HG03521 (cell line): ENCODE data around the gene ATG5.
"Not testable (repeated sequence)": the region's sequence is repeated elsewhere in the genome, so short reads cannot be mapped to it uniquely, and the experiment has no call there.

Source experiments
- ATAC-seq: cut with Tn5 transposase; IDR thresholded peaks from one replicate; pipeline ENCODE4 v1.9.1; 2021; ENCODE audit warnings: mild to moderate bottlenecking, moderate library complexity; ENCODE audit not compliant: unreplicated experiment

The ATG5 gene

DNA sequence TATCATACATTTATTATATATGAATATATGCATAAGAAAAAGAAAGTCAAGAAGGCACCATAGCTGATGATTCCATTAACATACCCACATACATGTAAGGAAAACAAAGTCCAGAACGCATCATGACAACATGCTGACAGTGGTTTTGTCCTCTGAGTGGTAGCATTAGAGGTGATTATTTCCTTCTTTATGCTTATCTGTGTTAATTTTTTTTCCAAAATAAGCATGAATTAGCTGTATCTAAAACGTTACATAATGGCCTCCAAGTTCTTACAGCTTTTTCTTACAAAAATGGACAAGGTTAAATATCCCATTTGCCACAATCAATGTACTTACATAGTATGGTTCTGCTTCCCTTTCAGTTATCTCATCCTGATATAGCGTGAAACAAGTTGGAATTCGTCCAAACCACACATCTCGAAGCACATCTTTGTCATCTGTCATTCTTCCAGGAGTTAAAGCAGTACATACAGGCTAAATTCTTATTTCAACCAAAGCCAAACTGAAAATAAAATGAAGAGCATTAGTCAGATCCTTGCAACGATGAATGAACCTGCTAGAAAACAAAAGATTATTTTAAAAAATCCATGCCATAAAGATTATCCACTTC, 9.7 kb downstream of the ATG5 start:
- no peak for ATAC-seq

DNA sequence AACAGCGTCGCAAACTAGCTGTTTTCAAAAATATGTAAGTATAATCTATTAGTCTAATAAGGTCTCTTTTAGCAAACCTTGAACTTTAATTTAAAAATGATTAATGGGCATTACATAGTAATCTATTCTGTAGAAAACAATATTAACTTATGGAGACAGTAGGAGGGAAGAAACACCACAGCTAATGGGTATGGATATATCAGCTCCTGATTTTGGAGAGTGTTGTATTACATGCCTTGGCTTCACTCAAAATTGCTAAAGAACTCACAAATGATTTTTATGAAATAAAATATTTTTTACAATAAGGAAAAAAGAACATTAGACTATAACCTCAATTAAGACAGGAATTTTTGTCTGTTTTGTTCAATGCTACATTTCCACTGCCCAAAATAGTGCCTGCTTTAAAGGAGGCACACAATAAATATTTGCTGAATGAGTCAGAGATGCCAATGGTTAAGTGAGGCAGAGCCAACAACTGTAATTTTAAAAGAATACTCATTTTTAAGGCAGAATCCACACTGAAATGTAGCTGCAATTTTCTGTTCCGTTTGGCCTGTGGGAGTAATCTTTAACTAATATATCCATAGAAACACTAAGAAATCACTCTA, 15.7 kb downstream of the ATG5 start:
- ATAC-seq, result no peak

DNA sequence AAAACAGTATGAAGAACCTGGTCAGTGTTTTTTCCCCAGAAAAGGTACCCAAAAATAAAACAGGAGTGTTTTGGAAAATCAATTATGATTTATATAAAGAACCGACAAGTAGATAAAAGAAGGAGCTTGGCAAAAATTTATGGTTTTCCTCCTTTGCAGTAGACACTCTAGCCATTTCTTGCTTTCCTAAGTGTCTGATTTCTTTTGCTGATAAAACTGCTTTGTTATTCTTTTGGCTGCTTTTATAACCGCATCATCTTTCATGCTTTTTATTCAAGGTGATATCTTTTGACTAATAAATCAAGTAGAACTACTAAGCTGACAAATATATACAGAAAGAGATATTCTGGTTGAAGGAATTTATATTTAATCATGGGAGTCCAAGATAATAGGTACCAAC, 16.6 kb downstream of the ATG5 start:
- no peak for ATAC-seq

DNA sequence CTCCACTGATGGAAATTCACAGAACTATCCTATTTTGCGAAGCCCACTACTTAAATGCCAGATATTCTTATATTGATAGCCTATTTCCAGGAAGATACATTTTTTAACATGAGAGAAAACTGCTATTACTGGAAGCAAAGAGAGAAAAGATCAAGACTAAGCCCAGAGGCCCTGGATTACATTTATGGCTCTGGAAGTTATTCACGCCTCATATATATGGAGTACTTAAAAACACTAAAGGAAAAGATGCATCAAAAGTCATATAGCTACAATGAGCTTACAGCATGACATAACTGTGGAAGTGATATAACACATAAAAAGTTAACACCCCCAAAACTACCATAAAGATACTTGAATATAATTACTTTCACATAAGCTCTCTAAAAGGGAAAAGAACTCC, 19.8 kb downstream of the ATG5 start:
- no peak for ATAC-seq

- no peak for ATAC-seq
These were observed 24.6 kb downstream of the ATG5 start for GRCh38 chr6:106300944-106301343.

DNA sequence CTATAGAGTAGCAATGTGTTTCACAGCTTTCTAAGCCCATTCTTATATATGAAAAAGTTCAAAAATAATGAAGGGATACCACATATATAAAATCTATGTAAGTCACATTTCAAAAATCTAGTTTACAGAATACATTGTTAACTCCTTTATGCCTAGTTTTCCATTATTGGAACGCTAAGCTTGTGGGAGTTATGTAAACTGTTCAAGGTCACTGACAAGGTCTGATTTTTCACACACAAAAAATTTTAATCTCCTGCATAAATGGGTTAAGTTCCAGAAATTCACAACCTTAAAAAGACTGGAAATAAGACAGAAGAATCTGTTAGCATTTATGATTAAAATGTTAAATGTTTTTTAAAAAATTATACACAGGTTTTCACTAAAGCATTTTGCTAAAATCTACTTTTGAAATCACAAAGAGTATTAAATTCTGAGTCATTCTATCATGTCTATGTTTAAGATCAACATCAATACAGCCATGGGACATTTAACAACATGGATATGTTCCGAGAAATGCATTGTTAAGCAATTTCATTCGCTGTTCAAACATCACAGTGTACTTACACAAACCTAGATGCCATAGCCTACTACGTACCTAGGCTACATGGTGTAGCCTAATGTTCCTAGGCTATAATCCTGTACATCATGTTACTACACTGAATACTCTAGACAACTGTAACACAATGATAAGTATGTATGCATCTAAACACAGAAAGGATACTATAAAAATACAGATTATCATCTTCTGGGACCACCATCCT, 25.4 kb downstream of the ATG5 start:
- no peak for ATAC-seq

DNA sequence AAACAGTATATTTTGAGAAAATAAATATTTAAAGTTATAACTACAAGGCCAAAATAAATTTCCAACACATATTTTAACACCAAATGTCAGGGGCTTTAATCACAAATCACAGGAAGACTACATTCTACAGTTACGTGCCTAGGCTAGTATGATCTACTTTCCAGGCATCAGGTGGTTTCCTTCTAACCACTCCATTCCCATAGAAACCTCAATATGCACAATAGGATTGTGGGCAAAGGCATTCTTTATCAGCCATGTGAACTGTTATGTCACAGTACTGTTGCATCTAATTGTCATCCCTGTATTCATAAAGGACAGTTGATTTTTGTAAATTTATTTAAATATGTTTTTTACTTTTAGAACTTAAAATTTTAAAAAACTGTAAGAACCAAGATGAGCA, 32.4 kb downstream of the ATG5 start:
- ATAC-seq, result no peak

DNA sequence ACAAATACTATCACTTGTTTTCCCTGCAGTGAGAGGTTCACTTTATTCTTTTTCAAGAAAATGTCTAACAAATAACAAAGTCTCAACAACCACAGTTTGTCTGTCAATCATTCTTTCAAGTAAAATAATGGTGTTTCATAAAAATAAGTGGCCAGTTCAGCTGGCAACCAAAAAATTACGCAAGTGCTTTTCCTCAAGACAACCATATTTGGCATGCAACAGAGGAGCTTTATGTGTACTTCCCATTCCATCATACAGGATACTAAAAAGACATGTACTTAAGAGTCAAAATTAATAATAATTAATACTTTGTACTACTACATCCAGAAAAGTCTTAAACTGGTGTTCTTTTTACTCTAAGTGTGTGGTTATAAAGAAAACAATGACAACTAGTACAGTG, 34.6 kb downstream of the ATG5 start:
- no peak for ATAC-seq

- ATAC-seq, result no peak
These were observed 35.5 kb downstream of the ATG5 start for GRCh38 chr6:106290032-106290431.

- no peak for ATAC-seq
These were observed 38.3 kb downstream of the ATG5 start for GRCh38 chr6:106287215-106287614.

GRCh38 chr6:106286746-106287145, 38.8 kb downstream of the ATG5 start:
- ATAC-seq, result no peak

DNA sequence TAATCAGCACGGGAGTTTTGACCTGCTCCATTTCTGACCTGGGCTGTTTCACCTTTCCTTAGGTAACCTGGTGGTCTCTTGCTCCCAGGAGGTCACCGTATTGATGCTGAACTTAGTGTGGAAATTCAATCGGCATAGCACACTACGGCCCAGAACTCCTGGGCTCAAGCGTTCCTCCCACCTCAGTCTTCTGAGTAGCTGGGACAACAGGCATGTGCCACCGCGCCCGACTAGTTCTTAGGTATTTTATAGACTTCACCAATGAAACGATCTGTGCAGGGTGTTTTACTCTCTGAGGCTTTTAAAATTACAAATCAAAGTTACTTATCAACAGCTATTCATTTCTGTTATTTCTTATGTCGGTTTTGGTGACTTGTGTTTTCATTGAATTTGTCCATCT, 42.1 kb downstream of the ATG5 start:
- ATAC-seq, result no peak

DNA sequence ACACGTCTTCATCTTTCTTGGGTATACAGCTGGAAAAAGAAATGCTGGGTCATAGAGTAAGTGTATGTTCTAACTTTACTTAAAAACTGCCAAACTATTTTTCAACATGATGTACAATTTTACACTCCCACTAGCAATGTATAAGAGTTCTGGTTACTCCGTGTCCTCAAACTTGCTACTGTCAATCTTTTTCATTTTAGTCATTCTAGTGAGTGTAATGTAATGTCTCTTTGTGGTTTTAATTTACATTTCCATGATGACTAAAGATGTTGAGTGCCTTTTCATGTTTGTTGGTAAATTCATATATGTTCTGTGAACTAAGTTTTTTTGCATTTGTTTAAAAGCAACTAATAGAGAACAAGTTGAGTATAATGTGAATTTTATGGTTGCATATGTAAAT, 43.9 kb downstream of the ATG5 start:
- no peak for ATAC-seq

DNA sequence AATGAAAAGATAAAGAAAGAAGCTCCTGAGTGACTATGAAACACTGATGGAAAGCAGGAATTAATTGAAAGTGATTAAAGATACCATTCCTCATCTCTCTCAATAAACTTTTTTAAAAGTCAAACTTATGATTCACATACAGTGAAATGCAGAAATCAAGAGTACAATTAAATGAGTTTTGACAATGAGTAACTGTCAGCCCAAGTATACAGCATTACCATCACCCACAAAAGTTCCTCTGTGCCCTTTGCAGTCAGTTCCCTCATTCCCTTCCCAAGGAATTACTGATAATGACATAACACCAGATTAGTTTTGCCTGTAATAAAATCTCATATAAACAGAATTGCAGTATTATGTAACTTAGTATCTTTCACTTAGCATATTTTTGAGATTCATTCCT, 44.5 kb downstream of the ATG5 start:
- ATAC-seq, result no peak

DNA sequence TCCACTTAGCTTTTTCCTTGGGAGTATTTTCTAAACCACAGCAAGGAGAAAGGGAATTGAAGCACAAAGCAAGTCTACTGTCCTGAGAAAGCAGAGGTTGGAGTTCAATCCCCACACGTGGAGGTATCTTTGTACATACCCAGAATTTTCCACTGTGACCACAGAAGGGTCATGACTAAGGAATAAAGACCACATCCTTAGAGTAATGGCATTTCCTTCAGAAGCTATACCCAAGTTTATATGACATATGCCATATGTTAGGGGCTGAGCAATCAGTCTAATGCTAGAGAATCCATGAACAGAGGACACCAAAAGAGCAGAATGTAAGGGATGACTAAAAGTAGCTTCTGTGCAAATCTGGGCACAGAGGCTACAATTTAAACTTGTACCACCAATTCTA, 46.4 kb downstream of the ATG5 start:
- no peak for ATAC-seq

DNA sequence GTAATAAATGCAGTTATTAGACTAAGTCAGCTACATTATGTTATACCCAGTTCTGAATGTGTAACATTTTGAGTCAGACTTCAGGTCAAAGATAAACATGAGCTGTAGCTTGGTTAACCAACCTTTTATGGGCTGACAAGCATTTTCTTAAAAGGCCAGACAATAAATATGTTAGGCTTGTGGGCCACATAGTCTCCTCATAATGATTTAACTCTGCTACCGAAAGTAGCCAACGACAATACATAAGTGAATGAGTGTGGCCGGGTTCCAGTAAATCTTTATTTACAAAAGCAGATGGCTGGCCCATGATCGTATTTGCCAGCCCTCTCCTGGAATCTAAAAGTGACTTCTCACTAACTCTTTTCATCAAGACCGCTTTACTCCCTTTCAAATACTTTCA, 49.9 kb downstream of the ATG5 start:
- no peak for ATAC-seq

- ATAC-seq, result no peak
These were observed 52.5 kb downstream of the ATG5 start for GRCh38 chr6:106273087-106273486.

DNA sequence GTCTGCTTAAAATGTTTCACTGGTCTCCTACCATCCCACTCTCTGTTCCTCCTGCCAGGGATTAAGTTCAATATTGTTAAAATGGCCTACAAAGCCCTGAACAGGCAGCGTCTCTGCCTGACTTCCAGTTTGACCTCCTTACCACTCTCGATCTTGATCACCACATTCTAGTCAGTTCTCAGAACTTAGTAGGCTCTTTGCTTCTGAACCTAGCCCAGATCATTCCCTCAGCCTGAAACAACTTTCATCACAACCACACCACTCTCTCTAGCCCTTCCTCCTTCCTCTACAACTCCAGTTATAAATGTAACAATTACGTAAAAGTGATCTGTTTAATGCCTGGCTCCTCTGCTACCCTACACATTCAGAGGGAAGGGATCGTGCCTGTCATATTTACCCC, 53.3 kb downstream of the ATG5 start:
- no peak for ATAC-seq

GRCh38 chr6:106270414-106270813, 55.1 kb downstream of the ATG5 start:
- ATAC-seq, result no peak

- ATAC-seq, result not testable (repeated sequence)
These were observed 56.2 kb downstream of the ATG5 start for GRCh38 chr6:106269268-106269919.

DNA sequence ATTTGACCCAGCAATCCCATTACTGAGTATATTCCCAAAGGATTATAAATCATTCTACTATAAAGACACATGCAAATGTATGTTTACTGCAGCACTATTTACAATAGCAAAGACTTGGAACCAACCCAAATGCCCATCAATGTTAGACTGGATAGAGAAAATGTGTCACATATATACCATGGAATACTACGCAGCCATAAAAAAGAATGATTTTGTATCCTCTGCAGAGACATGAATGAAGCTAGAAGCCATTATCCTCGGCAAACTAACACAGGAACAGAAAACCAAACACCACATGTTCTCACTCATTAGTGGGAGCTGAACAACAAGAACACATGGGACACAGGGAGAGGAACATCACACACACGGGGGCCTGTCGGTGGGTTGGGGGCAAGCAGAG, 57.1 kb downstream of the ATG5 start:
- not testable (repeated sequence) for ATAC-seq

GRCh38 chr6:106264433-106264832, 61.1 kb downstream of the ATG5 start:
- not testable (repeated sequence) for ATAC-seq
